A673 (cell line): ENCODE results near the gene INTS1. TPM values are rescaled to one million over a fixed set of nuclear protein-coding genes. Genes with fewer than 3 reads are reported as not detected.

ENCODE experiments used
- BruUV-seq: library from RNA; stranded (reverse); fragments of 400-500 nt; replicated peaks from 2 replicates; lab custom pipeline; 2021; lab: Mats Ljungman, UMichigan
- CTCF ChIA-PET: fragments of 300-600 bp; sonication (Branson Sonifier 250); formaldehyde crosslinking; loops from one replicate; lab custom pipeline; 2022; ENCODE audit warnings: antibody characterized with exemption; lab: Charles Lee
- POLR2A ChIA-PET: fragments of 300-600 bp; sonication (Branson Sonifier 250); formaldehyde crosslinking; loops from one replicate; lab custom pipeline; 2022; ENCODE audit warnings: antibody characterized with exemption; ENCODE audit not compliant: low non-redundant PET; lab: Charles Lee
- DNase-seq: peaks from one replicate; pipeline ENCODE4 v3.0.0-alpha.2; 2015; ENCODE audit warnings: low spot score
- H3K27ac ChIP-seq: fragments of 200-600 bp; sonication (generic); 2 replicates; pipeline ENCODE4 v1.5.1; 2016; ENCODE audit warnings: mixed run types, low read depth, mild to moderate bottlenecking, mixed read lengths, antibody characterized with exemption, low read length; ENCODE audit not compliant: poor library complexity, severe bottlenecking
- H3K27me3 ChIP-seq: fragments of 200-600 bp; sonication (generic); replicated peaks from 2 replicates; pipeline ENCODE4 v1.6.1; 2017; ENCODE audit warnings: mixed run types, low read depth, mild to moderate bottlenecking, mixed read lengths, antibody characterized with exemption, low read length; ENCODE audit not compliant: insufficient read depth, poor library complexity
- H3K36me3 ChIP-seq: fragments of 200-600 bp; sonication (generic); 2 replicates; pipeline ENCODE4 v1.6.1; 2016; ENCODE audit warnings: mixed run types, mild to moderate bottlenecking, mixed read lengths, antibody characterized with exemption, low read length; ENCODE audit not compliant: insufficient read depth, poor library complexity, severe bottlenecking
- H3K4me1 ChIP-seq: fragments of 200-600 bp; sonication (generic); 2 replicates; pipeline ENCODE4 v1.6.1; 2017; ENCODE audit warnings: mixed run types, mild to moderate bottlenecking, mixed read lengths, antibody characterized with exemption, low read length; ENCODE audit not compliant: insufficient read depth, poor library complexity, severe bottlenecking
- H3K4me3 ChIP-seq: fragments of 200-600 bp; sonication (generic); 2 replicates; pipeline ENCODE4 v1.5.1; 2016; ENCODE audit warnings: low read depth, mixed run types, mild to moderate bottlenecking, mixed read lengths, low read length; ENCODE audit not compliant: poor library complexity, severe bottlenecking
- H3K9me3 ChIP-seq: fragments of 200-600 bp; sonication (generic); 2 replicates; pipeline ENCODE4 v1.6.1; 2016; ENCODE audit warnings: mixed run types, low read depth, mild to moderate bottlenecking, mixed read lengths, antibody characterized with exemption, low read length; ENCODE audit not compliant: poor library complexity, severe bottlenecking
- EZH2 ChIP-seq: fragments of 200-600 bp; sonication (generic); IDR thresholded peaks from 2 replicates; pipeline ENCODE4 v1.6.1; 2017; ENCODE audit warnings: borderline replicate concordance, low read depth, mild to moderate bottlenecking, mixed read lengths, antibody characterized with exemption, low read length; ENCODE audit not compliant: poor library complexity, severe bottlenecking
- intact Hi-C: fragments of 100-400 bp; cut with micrococcal nuclease; formaldehyde crosslinking; loops from one replicate; pipeline ENCODE4 v1.10.0; 2022; ENCODE audit not compliant: unreplicated experiment
- total RNA-seq: library from RNA; stranded (reverse); gene quantifications from 2 replicates; pipeline ENCODE4 v1.2.3, GENCODE V29; 2021
- TF ChIP-seq, protein P1 (sequence below): fragments of 300-800, 200-600 bp; sonication (generic); conservative IDR thresholded peaks from 2 replicates; pipeline ENCODE4 v1.5.1; 2017; ENCODE audit warnings: low read depth, mild to moderate bottlenecking, antibody characterized with exemption, low read length, moderate library complexity, mixed read lengths

Gene INTS1
- total RNA-seq, 1 experiment from 2014 or later = 129 TPM

DNA sequence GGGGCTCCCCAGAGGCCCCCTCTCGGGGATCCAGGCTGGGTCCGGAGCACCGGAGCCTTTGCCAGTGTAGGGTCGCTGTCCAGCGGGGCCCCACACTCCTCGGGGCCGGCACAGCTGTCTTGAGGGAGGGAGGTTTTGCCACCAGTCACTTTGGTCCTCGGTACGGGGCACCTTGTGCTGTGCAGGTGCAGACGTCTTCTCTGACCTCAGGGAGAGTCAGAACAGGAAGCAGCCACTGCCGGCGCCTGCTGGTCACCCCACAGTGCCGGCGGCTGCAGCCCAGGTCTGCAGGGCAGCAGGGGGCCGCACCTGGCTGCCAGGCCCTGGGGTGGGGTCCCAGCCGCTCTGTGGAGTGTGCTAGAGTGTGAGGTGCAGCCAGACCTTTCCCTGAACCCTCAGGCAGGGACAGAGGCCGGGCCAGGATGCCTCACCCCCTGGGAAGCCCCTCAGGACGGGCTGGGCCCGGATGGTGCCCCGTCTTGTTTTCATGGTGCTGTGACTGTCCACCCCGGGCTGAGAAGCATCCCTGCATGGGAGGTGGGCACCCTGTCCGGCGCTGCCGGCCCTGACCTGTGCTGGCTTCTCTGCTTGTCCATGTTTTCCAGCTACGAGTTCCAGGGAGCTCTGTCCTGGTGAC, 34.5 kb upstream of the INTS1 start:
- Histone ChIP-seq H3K27me3 (no peaks in the 10 kb centered on the region), H3K4me3 (no peak overlapping the region), H3K4me1 (peaks cover 21% of the 10 kb centered on the region), H3K9me3 (no peaks in the 10 kb centered on the region), H3K27ac (no peak overlapping the region), H3K36me3 (peaks cover 4% of the 10 kb centered on the region)
- TF ChIP-seq, protein P1, sequence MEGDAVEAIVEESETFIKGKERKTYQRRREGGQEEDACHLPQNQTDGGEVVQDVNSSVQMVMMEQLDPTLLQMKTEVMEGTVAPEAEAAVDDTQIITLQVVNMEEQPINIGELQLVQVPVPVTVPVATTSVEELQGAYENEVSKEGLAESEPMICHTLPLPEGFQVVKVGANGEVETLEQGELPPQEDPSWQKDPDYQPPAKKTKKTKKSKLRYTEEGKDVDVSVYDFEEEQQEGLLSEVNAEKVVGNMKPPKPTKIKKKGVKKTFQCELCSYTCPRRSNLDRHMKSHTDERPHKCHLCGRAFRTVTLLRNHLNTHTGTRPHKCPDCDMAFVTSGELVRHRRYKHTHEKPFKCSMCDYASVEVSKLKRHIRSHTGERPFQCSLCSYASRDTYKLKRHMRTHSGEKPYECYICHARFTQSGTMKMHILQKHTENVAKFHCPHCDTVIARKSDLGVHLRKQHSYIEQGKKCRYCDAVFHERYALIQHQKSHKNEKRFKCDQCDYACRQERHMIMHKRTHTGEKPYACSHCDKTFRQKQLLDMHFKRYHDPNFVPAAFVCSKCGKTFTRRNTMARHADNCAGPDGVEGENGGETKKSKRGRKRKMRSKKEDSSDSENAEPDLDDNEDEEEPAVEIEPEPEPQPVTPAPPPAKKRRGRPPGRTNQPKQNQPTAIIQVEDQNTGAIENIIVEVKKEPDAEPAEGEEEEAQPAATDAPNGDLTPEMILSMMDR = no peak
- TF ChIP-seq EZH2 = no peak
- intact Hi-C loops = no loop called here
- ChIA-PET POLR2A (no interaction called here), CTCF (no interaction called here)
- no TSS peak for BruUV-seq
- DNase-seq = no peak

DNA sequence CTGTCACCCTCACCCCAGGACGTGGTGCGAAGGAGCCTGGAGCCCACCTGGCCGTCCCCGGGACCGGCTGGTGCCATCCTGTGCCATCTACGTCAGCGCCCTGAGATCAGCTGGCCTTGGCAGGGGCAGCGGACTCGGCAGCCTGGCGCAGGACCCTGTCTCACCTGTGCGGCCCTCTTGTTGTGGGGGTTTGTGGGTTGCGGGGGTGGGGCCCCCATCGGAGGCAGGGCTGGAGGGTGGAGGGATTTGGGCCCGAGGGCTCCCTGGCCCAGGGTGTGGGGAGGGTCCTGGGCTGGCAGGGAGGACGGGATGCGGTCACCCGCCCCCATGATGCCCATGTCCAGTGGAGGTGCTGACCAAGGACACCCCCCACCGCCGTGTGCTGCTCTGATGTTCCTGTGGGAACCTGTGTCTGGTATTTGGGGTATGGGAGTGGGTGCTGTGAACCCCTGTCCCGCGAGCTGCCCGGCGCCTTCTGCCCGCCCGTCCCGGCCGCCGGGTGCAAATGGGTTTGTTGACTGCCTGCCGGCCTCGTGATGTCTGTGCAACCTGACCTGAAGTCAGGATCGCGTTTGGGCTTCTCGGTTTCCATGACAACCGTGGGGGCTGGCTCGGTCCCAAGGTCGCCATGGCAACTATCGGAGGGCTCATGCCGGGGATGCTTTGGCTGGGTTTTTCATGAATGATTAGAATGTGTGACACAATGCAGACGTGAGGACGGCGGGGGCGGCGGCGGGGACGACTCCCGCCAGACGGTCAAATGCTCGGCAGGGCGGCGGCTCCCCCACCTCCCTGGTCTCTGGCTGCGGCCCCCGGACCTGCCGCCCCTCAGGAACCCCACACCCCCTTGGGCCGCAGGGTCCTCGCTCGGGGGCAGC, 33.6 kb upstream of the INTS1 start:
- no TSS peak for BruUV-seq
- DNase-seq = peak; percentile 83
- ChIA-PET CTCF (no interaction called here), POLR2A (no interaction called here)
- intact Hi-C loops = no loop called here
- Histone ChIP-seq H3K27me3 (no peaks in the 10 kb centered on the region), H3K4me1 (peaks cover 28% of the 10 kb centered on the region), H3K36me3 (peaks cover 4% of the 10 kb centered on the region), H3K4me3 (peak overlapping the region; percentile 29), H3K9me3 (no peaks in the 10 kb centered on the region), H3K27ac (peak overlapping the region; percentile 86)
- TF ChIP-seq EZH2 = no peak
- TF ChIP-seq, protein P1 = no peak

DNA sequence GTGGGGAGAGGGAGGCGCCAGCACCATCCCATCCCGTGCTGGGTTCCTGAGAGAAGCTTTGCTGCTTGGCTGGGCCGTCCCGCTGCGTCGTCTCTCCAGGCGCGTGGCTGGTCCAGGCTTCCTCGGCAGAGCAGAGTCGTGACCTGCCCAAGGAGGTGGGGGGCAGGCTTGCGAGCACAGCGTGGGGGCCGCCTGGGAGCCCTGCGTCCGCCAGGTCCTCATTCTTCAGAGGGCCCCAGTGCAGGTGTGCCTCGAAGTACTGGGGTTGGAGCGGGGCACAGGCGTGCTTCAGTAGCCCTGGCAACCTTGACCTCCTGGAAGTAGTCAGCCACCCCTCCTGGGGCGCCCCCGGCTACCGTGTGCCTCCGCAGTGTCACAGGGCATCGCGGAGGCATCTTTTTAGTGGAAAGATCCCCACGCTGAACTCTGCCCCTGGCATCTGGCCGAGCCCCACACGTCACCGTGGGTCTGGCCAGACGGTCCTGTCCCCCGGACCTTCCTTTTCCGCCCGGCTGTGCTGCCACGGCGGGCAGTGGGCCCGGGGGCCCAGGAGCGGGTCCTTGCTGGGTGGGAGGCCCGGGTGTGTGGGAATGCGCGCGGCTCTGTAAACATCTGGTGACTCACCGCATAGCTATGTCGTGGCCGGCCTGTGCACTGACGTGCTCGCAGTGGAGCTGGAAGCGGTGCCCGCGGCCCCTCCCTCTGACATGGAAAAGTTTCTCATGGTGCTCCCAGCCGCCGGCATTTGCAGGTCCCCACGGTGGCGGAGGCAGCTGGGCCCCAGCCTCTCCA, 32.8 kb upstream of the INTS1 start:
- CTCF ChIA-PET = no interaction called here
- Histone ChIP-seq H3K36me3 (peaks cover 4% of the 10 kb centered on the region), H3K27me3 (no peaks in the 10 kb centered on the region), H3K27ac (peak overlapping the region; percentile 86), H3K4me3 (peak overlapping the region; percentile 29), H3K4me1 (peaks cover 36% of the 10 kb centered on the region), H3K9me3 (no peaks in the 10 kb centered on the region)
- peak; percentile 95 for DNase-seq
- BruUV-seq = no TSS peak
- POLR2A ChIA-PET = interaction anchor here (0.6 kb wide), 1 partner anchor 70 kb away, joined by 9 read pairs; no protein-coding TSS in a partner anchor
- TF ChIP-seq, protein P1 = no peak
- no peak for TF ChIP-seq EZH2
- intact Hi-C loops = no loop called here
